WTC11 (cell line): ENCODE results near the gene FAM20B. TPM values are rescaled to one million over a fixed set of nuclear protein-coding genes. Genes with fewer than 3 reads are reported as not detected.

Experiments
- ATAC-seq: fragments of 200-7000 bp; cut with Tn5 transposase; 2 replicates; pipeline ENCODE4 v1.10.0; 2021; ENCODE audit warnings: mild to moderate bottlenecking, moderate library complexity
- CTCF ChIA-PET: fragments of 300-600 bp; sonication (Branson Sonifier 250); formaldehyde crosslinking; loops from one replicate; lab custom pipeline; 2021; ENCODE audit warnings: antibody characterized with exemption; lab: Charles Lee
- POLR2A ChIA-PET: fragments of 350-600 bp; sonication (Branson Sonifier 250); formaldehyde crosslinking; loops from one replicate; lab custom pipeline; 2021; ENCODE audit warnings: antibody characterized with exemption; lab: Charles Lee
- DNase-seq: peaks from one replicate; pipeline ENCODE4 v3.0.0; 2021; ENCODE audit warnings: low spot score
- H3K27ac Mint-ChIP-seq: 2 replicates; pipeline ENCODE4 v1.8.0; 2021; ENCODE audit warnings: mixed read lengths
- H3K27me3 Mint-ChIP-seq: 2 replicates; pipeline ENCODE4 v1.8.0; 2021; ENCODE audit warnings: low read depth, mild to moderate bottlenecking, moderate library complexity, mixed read lengths
- H3K36me3 Mint-ChIP-seq: 2 replicates; pipeline ENCODE4 v1.8.0; 2021; ENCODE audit warnings: mixed read lengths
- H3K4me1 Mint-ChIP-seq: 2 replicates; pipeline ENCODE4 v1.8.0; 2022; ENCODE audit warnings: mixed read lengths
- H3K4me3 Mint-ChIP-seq: 2 replicates; pipeline ENCODE4 v1.8.0; 2021; ENCODE audit warnings: mild to moderate bottlenecking, moderate library complexity, mixed read lengths
- H3K9me3 Mint-ChIP-seq: 2 replicates; pipeline ENCODE4 v1.8.0; 2021; ENCODE audit warnings: mixed read lengths
- CREM ChIP-seq: sonication (generic); formaldehyde crosslinking; IDR thresholded peaks from 2 replicates; pipeline ENCODE4 v1.8.1; 2022; ENCODE audit warnings: mild to moderate bottlenecking, missing genetic modification reagents, moderate library complexity
- EMX1 ChIP-seq: fragments of 250-450 bp; sonication (Bioruptor Pico); IDR thresholded peaks from 2 replicates; pipeline ENCODE4 v1.8.0; 2021; ENCODE audit warnings: mild to moderate bottlenecking
- ESRRA ChIP-seq: sonication (generic); formaldehyde crosslinking; IDR thresholded peaks from 2 replicates; pipeline ENCODE4 v1.8.1; 2022; ENCODE audit warnings: mild to moderate bottlenecking, missing genetic modification reagents, borderline replicate concordance
- FOXJ3 ChIP-seq: sonication (generic); formaldehyde crosslinking; IDR thresholded peaks from 2 replicates; pipeline ENCODE4 v1.9.0; 2021; ENCODE audit warnings: missing genetic modification reagents, mild to moderate bottlenecking, borderline replicate concordance
- FOXP1 ChIP-seq: sonication (generic); formaldehyde crosslinking; IDR thresholded peaks from 2 replicates; pipeline ENCODE4 v1.8.0; 2022; ENCODE audit warnings: missing genetic modification reagents, mild to moderate bottlenecking, moderate library complexity, borderline replicate concordance
- GABPB1 ChIP-seq: sonication (generic); formaldehyde crosslinking; IDR thresholded peaks from 2 replicates; pipeline ENCODE4 v1.8.1; 2023; ENCODE audit warnings: mild to moderate bottlenecking, missing genetic modification reagents
- GTF2I ChIP-seq: fragments of 250-450 bp; sonication (Bioruptor Pico); conservative IDR thresholded peaks from 2 replicates; pipeline ENCODE4 v1.4.0; 2021; ENCODE audit warnings: mild to moderate bottlenecking
- HMGA2 ChIP-seq: fragments of 250-450 bp; sonication (Bioruptor Pico); IDR thresholded peaks from 2 replicates; pipeline ENCODE4 v1.4.0; 2021; ENCODE audit warnings: mild to moderate bottlenecking, moderate library complexity
- JAZF1 ChIP-seq: fragments of 250-450 bp; sonication (Bioruptor Pico); IDR thresholded peaks from 2 replicates; pipeline ENCODE4 v1.9.0; 2021; ENCODE audit warnings: moderate library complexity, mild to moderate bottlenecking, inconsistent platforms
- JUN ChIP-seq: sonication (generic); formaldehyde crosslinking; IDR thresholded peaks from 2 replicates; pipeline ENCODE4 v1.8.0; 2023; ENCODE audit warnings: mild to moderate bottlenecking, missing genetic modification reagents
- KAT7 ChIP-seq: sonication (generic); formaldehyde crosslinking; IDR thresholded peaks from 2 replicates; pipeline ENCODE4 v1.8.1; 2023; ENCODE audit warnings: missing genetic modification reagents, mild to moderate bottlenecking, borderline replicate concordance
- MYBL2 ChIP-seq: sonication (generic); formaldehyde crosslinking; IDR thresholded peaks from 2 replicates; pipeline ENCODE4 v1.8.1; 2023; ENCODE audit warnings: mild to moderate bottlenecking, moderate library complexity, missing genetic modification reagents
- NFE2L1 ChIP-seq: sonication (generic); formaldehyde crosslinking; IDR thresholded peaks from 2 replicates; pipeline ENCODE4 v1.8.1; 2023; ENCODE audit warnings: missing genetic modification reagents
- NR1H2 ChIP-seq: sonication (generic); formaldehyde crosslinking; IDR thresholded peaks from 2 replicates; pipeline ENCODE4 v1.9.0; 2021; ENCODE audit warnings: mild to moderate bottlenecking, moderate library complexity, missing genetic modification reagents
- PRRX2 ChIP-seq: fragments of 250-450 bp; sonication (Bioruptor Pico); IDR thresholded peaks from 2 replicates; pipeline ENCODE4 v1.8.0; 2021; ENCODE audit warnings: mild to moderate bottlenecking
- TEAD1 ChIP-seq: sonication (generic); formaldehyde crosslinking; IDR thresholded peaks from 2 replicates; pipeline ENCODE4 v1.8.0; 2022; ENCODE audit warnings: mild to moderate bottlenecking, missing genetic modification reagents
- TP53 ChIP-seq: sonication (generic); formaldehyde crosslinking; IDR thresholded peaks from 2 replicates; pipeline ENCODE4 v1.8.1; 2023; ENCODE audit warnings: mild to moderate bottlenecking, missing genetic modification reagents
- ZNF219 ChIP-seq: sonication (generic); formaldehyde crosslinking; IDR thresholded peaks from 2 replicates; pipeline ENCODE4 v1.8.0; 2023; ENCODE audit warnings: missing genetic modification reagents, mild to moderate bottlenecking, borderline replicate concordance
- ZNF317 ChIP-seq: sonication (generic); formaldehyde crosslinking; IDR thresholded peaks from 2 replicates; pipeline ENCODE4 v1.8.1; 2023; ENCODE audit warnings: low read depth, mild to moderate bottlenecking, moderate library complexity, missing genetic modification reagents, borderline replicate concordance
- ZNF396 ChIP-seq: fragments of 250-450 bp; sonication (Bioruptor Pico); IDR thresholded peaks from 2 replicates; pipeline ENCODE4 v1.8.0; 2021; ENCODE audit warnings: mild to moderate bottlenecking, moderate library complexity, borderline replicate concordance
- ZNF416 ChIP-seq: fragments of 250-450 bp; sonication (Bioruptor Pico); IDR thresholded peaks from 2 replicates; pipeline ENCODE4 v1.9.0; 2021; ENCODE audit warnings: mild to moderate bottlenecking, inconsistent platforms
- total RNA-seq: library from RNA; stranded (reverse); gene quantifications from 3 replicates; pipeline ENCODE4 v1.2.3, GENCODE V29; 2021
- TF ChIP-seq, protein P1 (sequence below): sonication (generic); formaldehyde crosslinking; IDR thresholded peaks from 2 replicates; pipeline ENCODE4 v1.8.0; 2022; ENCODE audit warnings: mild to moderate bottlenecking, missing genetic modification reagents
- TF ChIP-seq, protein P2 (sequence below): sonication (generic); formaldehyde crosslinking; IDR thresholded peaks from 2 replicates; pipeline ENCODE4 v1.8.1; 2023; ENCODE audit warnings: mild to moderate bottlenecking, moderate library complexity, missing genetic modification reagents
- TF ChIP-seq, protein P3 (sequence below): sonication (generic); formaldehyde crosslinking; IDR thresholded peaks from 2 replicates; pipeline ENCODE4 v1.8.1; 2023; ENCODE audit warnings: mild to moderate bottlenecking, missing genetic modification reagents
- TF ChIP-seq, protein P4 (sequence below): sonication (generic); formaldehyde crosslinking; IDR thresholded peaks from 2 replicates; pipeline ENCODE4 v1.8.0; 2022; ENCODE audit warnings: mild to moderate bottlenecking, missing genetic modification reagents
- TF ChIP-seq, protein P5 (sequence below): fragments of 250-450 bp; sonication (Bioruptor Pico); IDR thresholded peaks from 2 replicates; pipeline ENCODE4 v1.9.0; 2021; ENCODE audit warnings: mild to moderate bottlenecking, borderline replicate concordance

Gene FAM20B
- total RNA-seq, 1 experiment from 2014 or later: 36.1 TPM

DNA sequence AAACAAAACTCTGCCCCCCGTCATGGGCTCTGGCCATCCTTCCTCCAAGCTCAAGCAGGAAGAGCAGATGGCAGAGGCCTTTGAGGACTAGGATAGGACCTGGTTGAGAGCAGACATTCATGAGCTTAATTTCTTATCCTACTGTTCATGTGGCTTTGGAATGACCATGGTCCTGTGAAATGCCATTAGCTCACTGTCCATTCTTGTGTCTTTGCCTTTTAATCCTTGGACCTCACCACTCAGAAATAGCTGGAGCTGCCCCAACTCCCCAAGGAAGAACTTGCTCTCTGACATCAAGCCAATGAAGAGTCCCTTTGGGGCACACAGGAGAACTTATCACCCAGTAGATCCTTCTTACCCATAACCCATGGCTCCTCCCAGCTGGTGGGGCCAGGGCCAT, 11.6 kb upstream of the FAM20B start:
- ChIA-PET CTCF (interaction anchor here (1.0 to 2.4 kb wide), 2 partner anchors 12 to 253 kb away, joined by 3 to 7 read pairs; no protein-coding TSS in a partner anchor), POLR2A (no interaction called here)
- H3K4me3 Mint-ChIP-seq: no peak overlapping the region
- H3K27me3 Mint-ChIP-seq: no peaks in the 10 kb centered on the region
- no peak overlapping the region for H3K27ac Mint-ChIP-seq
- ATAC-seq: no peak
- DNase-seq: no peak
- TF ChIP-seq EMX1: no peak
- no peak for TF ChIP-seq JAZF1 (CRISPR knock-in tag)
- no peak for TF ChIP-seq NR1H2
- TF ChIP-seq, protein P1, sequence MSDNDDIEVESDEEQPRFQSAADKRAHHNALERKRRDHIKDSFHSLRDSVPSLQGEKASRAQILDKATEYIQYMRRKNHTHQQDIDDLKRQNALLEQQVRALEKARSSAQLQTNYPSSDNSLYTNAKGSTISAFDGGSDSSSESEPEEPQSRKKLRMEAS (CRISPR knock-in tag): no peak
- TF ChIP-seq PRRX2 (CRISPR knock-in tag): no peak
- TF ChIP-seq FOXP1 (CRISPR knock-in tag): no peak
- TF ChIP-seq, protein P2, sequence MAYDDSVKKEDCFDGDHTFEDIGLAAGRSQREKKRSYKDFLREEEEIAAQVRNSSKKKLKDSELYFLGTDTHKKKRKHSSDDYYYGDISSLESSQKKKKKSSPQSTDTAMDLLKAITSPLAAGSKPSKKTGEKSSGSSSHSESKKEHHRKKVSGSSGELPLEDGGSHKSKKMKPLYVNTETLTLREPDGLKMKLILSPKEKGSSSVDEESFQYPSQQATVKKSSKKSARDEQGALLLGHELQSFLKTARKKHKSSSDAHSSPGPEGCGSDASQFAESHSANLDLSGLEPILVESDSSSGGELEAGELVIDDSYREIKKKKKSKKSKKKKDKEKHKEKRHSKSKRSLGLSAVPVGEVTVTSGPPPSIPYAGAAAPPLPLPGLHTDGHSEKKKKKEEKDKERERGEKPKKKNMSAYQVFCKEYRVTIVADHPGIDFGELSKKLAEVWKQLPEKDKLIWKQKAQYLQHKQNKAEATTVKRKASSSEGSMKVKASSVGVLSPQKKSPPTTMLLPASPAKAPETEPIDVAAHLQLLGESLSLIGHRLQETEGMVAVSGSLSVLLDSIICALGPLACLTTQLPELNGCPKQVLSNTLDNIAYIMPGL (CRISPR knock-in tag): no peak
- TF ChIP-seq, protein P3, sequence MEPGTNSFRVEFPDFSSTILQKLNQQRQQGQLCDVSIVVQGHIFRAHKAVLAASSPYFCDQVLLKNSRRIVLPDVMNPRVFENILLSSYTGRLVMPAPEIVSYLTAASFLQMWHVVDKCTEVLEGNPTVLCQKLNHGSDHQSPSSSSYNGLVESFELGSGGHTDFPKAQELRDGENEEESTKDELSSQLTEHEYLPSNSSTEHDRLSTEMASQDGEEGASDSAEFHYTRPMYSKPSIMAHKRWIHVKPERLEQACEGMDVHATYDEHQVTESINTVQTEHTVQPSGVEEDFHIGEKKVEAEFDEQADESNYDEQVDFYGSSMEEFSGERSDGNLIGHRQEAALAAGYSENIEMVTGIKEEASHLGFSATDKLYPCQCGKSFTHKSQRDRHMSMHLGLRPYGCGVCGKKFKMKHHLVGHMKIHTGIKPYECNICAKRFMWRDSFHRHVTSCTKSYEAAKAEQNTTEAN: no peak
- no peak for TF ChIP-seq CREM (CRISPR knock-in tag)
- no peak for TF ChIP-seq JUN (CRISPR knock-in tag)
- H3K9me3 Mint-ChIP-seq: no peaks in the 10 kb centered on the region
- H3K36me3 Mint-ChIP-seq: no peaks in the 10 kb centered on the region
- H3K4me1 Mint-ChIP-seq: no peaks in the 10 kb centered on the region

DNA sequence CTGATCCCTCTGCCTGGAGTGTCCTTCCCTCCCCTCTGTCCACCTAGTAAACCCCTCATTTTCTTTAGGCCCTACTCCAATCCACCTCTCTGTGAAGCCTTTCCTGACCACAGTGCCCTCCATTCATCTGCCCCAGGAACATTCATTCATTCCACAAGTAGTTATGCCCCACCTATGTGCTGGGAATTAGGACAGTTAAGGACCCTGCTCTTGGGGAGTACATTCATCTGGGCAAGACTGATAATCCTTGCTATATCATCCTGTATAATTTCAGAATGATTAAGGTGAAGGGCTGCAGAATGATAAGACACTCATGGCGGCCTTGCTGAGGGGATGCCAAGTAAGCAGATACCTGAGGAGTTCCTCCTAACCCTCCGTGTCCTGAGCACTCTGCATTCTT, 10.3 kb upstream of the FAM20B start:
- ChIA-PET CTCF (interaction anchor here (0.7 kb wide), 1 partner anchor 1622 kb away, joined by 4 read pairs; no protein-coding TSS in a partner anchor), POLR2A (no interaction called here)
- Mint-ChIP-seq H3K9me3 (no peaks in the 10 kb centered on the region), H3K27me3 (no peaks in the 10 kb centered on the region), H3K4me3 (no peak overlapping the region), H3K27ac (no peak overlapping the region), H3K36me3 (no peaks in the 10 kb centered on the region), H3K4me1 (no peaks in the 10 kb centered on the region)
- DNase-seq (no peak), ATAC-seq (no peak)
- TF ChIP-seq ESRRA: no peak
- no peak for TF ChIP-seq ZNF396 (CRISPR knock-in tag)
- TF ChIP-seq ZNF416 (CRISPR knock-in tag): no peak
- TF ChIP-seq NFE2L1 (CRISPR knock-in tag): no peak
- TF ChIP-seq HMGA2 (CRISPR knock-in tag): no peak
- TF ChIP-seq GABPB1 (CRISPR knock-in tag): no peak
- TF ChIP-seq TEAD1 (CRISPR knock-in tag): no peak

DNA sequence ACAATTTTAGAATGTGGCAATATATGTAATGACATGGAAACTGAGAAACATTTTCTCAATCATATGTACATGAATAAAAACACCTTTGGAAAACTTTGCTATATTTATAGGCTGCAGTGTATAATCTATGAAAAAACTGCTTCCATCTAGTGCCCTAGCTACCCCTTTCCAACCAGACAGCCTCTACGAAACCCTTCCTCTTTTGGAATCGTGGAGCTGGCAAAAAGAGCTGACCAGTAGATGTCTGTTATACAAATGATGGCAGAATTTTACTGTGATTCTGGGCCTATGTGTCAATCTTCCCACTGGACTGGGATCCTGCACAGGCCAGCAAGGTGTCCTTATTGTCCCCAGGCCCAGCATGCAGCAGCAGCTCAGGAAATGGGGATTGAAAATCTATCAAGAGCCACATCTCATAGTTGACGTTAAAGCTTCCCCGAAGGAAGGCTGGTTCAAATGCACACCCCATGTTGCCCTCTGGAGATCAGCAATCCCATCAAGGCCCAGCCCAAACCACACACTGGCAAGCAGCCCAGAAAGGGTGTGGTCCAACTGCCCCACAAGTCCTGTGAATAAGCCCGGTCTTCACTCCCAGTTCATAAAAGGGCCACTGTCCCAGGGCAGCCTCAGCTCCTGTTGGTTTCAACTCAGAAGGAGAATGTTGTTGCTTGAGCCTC, 8.8 kb upstream of the FAM20B start:
- H3K36me3 Mint-ChIP-seq: no peaks in the 10 kb centered on the region
- ChIA-PET POLR2A (no interaction called here), CTCF (interaction anchor here (0.7 to 1.7 kb wide), 3 partner anchors 14 to 516 kb away, joined by 3 to 8 read pairs (median 3); no protein-coding TSS in a partner anchor)
- ATAC-seq (no peak), DNase-seq (no peak)
- no peaks in the 10 kb centered on the region for H3K9me3 Mint-ChIP-seq
- no peak overlapping the region for H3K4me3 Mint-ChIP-seq
- H3K27me3 Mint-ChIP-seq: no peaks in the 10 kb centered on the region
- no peaks in the 10 kb centered on the region for H3K4me1 Mint-ChIP-seq
- no peak overlapping the region for H3K27ac Mint-ChIP-seq
- TF ChIP-seq, protein P4, sequence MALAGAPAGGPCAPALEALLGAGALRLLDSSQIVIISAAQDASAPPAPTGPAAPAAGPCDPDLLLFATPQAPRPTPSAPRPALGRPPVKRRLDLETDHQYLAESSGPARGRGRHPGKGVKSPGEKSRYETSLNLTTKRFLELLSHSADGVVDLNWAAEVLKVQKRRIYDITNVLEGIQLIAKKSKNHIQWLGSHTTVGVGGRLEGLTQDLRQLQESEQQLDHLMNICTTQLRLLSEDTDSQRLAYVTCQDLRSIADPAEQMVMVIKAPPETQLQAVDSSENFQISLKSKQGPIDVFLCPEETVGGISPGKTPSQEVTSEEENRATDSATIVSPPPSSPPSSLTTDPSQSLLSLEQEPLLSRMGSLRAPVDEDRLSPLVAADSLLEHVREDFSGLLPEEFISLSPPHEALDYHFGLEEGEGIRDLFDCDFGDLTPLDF: no peak
- TF ChIP-seq, protein P5, sequence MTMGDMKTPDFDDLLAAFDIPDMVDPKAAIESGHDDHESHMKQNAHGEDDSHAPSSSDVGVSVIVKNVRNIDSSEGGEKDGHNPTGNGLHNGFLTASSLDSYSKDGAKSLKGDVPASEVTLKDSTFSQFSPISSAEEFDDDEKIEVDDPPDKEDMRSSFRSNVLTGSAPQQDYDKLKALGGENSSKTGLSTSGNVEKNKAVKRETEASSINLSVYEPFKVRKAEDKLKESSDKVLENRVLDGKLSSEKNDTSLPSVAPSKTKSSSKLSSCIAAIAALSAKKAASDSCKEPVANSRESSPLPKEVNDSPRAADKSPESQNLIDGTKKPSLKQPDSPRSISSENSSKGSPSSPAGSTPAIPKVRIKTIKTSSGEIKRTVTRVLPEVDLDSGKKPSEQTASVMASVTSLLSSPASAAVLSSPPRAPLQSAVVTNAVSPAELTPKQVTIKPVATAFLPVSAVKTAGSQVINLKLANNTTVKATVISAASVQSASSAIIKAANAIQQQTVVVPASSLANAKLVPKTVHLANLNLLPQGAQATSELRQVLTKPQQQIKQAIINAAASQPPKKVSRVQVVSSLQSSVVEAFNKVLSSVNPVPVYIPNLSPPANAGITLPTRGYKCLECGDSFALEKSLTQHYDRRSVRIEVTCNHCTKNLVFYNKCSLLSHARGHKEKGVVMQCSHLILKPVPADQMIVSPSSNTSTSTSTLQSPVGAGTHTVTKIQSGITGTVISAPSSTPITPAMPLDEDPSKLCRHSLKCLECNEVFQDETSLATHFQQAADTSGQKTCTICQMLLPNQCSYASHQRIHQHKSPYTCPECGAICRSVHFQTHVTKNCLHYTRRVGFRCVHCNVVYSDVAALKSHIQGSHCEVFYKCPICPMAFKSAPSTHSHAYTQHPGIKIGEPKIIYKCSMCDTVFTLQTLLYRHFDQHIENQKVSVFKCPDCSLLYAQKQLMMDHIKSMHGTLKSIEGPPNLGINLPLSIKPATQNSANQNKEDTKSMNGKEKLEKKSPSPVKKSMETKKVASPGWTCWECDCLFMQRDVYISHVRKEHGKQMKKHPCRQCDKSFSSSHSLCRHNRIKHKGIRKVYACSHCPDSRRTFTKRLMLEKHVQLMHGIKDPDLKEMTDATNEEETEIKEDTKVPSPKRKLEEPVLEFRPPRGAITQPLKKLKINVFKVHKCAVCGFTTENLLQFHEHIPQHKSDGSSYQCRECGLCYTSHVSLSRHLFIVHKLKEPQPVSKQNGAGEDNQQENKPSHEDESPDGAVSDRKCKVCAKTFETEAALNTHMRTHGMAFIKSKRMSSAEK (CRISPR knock-in tag): no peak
- TF ChIP-seq MYBL2 (CRISPR knock-in tag): no peak
- TF ChIP-seq FOXJ3 (CRISPR knock-in tag): no peak
- TF ChIP-seq ZNF317 (CRISPR knock-in tag): no peak
- no peak for TF ChIP-seq GTF2I
- TF ChIP-seq ZNF219 (CRISPR knock-in tag): no peak
- no peak for TF ChIP-seq KAT7 (CRISPR knock-in tag)
- no peak for TF ChIP-seq GABPB1 (CRISPR knock-in tag)
- TF ChIP-seq TP53 (CRISPR knock-in tag): no peak
- TF ChIP-seq ESRRA: no peak
- TF ChIP-seq JAZF1 (CRISPR knock-in tag): no peak
